Measurements from ENCODE around the gene GMEB2. TPM values are rescaled to one million over a fixed set of nuclear protein-coding genes. Genes with fewer than 3 reads are reported as not detected.

Gene GMEB2
- polyA plus RNA-seq, 1 experiment, result 6.3 TPM

DNA sequence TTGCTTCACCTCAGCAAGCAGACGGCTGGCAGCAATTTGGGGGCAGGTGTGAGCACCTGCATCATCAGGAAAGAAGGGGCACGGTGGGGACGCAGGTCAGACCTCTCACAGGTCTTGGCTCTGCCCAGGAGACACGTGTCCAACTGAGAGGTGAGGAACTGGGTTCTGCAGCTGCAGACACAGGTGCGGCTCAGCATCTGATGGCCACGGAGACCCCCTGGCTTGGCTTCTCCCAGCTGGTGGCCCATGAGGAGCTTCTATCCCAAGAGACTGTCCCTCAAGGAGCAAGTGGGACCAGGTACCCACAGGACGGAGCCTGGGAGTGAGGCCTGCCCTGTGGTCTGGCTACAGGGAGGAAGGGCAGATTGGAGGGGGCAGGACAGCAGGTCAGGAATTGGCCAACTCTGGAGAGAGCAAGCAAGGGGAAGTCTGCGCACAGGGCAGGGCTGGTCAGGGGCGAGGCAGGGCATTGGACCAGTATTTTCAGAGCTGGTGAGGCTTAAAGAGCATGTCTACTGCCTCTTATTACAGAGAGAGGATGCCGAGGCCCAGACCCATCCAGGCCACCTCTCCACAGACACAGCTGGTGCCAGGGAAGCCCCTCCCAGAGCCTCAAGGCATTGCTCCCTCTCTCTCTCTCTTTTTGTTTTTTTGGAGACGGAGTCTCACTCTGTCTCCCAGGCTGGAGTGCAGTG, 22.1 kb upstream of the GMEB2 start:
- Histone ChIP-seq H3K27me3 (ENCODE audit: control insufficient read depth, insufficient read depth, low read length) (no peaks in the 10 kb centered on the region), H3K9me3 (ENCODE audit: control insufficient read depth, insufficient read depth, low read length) (no peaks in the 10 kb centered on the region; the same call in 1 of the 2 replicates), H3K4me3 (ENCODE audit: low read depth, low read length) (no peak overlapping the region), H3K27ac (ENCODE audit: low read depth, low read length) (no peak overlapping the region)
- TF ChIP-seq, protein P1, sequence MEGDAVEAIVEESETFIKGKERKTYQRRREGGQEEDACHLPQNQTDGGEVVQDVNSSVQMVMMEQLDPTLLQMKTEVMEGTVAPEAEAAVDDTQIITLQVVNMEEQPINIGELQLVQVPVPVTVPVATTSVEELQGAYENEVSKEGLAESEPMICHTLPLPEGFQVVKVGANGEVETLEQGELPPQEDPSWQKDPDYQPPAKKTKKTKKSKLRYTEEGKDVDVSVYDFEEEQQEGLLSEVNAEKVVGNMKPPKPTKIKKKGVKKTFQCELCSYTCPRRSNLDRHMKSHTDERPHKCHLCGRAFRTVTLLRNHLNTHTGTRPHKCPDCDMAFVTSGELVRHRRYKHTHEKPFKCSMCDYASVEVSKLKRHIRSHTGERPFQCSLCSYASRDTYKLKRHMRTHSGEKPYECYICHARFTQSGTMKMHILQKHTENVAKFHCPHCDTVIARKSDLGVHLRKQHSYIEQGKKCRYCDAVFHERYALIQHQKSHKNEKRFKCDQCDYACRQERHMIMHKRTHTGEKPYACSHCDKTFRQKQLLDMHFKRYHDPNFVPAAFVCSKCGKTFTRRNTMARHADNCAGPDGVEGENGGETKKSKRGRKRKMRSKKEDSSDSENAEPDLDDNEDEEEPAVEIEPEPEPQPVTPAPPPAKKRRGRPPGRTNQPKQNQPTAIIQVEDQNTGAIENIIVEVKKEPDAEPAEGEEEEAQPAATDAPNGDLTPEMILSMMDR (IDR thresholded peaks at IDR 0.05; ENCODE audit: low read depth, low read length), result no peak
- POLR2A ChIA-PET, result interaction anchor here (0.6 to 0.7 kb wide), 2 partner anchors 48 to 363 kb away, joined by 3 to 8 read pairs; no protein-coding TSS in a partner anchor
- CTCF ChIA-PET, result no interaction called here
- no peak for DNase-seq (ENCODE audit: low read depth, low spot score)

DNA sequence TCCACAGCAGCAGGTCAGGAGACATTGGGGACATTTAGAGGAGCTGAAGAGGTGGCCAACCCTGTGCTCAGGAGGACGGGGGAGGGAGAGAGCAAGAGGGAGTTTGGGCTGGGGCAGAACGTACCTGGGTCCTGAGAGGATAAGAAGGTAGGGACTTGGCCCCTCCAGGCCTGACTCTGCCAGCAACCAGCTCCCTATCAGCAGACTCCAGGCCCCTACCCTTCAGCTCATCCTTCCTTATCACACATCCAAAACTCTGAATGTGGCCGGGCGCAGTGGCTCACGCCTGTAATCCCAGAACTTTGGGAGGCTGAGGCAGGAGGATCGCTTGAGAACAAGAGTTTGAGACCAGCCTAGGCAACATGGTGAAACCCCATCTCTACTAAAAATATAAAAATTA, 21.3 kb upstream of the GMEB2 start:
- ChIA-PET CTCF (interaction anchor here (0.8 kb wide), 1 partner anchor 110 kb away, joined by 3 read pairs; no protein-coding TSS in a partner anchor), POLR2A (interaction anchor here (0.6 kb wide), 1 partner anchor 49 kb away, joined by 3 read pairs; no protein-coding TSS in a partner anchor)
- H3K27ac ChIP-seq (ENCODE audit: low read depth, low read length), result no peak overlapping the region
- no peak for DNase-seq (ENCODE audit: low read depth, low spot score)
- TF ChIP-seq, protein P1 (IDR thresholded peaks at IDR 0.05; ENCODE audit: low read depth, low read length), result no peak
- no peak overlapping the region for H3K4me3 ChIP-seq (ENCODE audit: low read depth, low read length)
- H3K27me3 ChIP-seq (ENCODE audit: control insufficient read depth, insufficient read depth, low read length), result no peaks in the 10 kb centered on the region
- no peaks in the 10 kb centered on the region; the same call in 1 of the 2 replicates for H3K9me3 ChIP-seq (ENCODE audit: control insufficient read depth, insufficient read depth, low read length)

DNA sequence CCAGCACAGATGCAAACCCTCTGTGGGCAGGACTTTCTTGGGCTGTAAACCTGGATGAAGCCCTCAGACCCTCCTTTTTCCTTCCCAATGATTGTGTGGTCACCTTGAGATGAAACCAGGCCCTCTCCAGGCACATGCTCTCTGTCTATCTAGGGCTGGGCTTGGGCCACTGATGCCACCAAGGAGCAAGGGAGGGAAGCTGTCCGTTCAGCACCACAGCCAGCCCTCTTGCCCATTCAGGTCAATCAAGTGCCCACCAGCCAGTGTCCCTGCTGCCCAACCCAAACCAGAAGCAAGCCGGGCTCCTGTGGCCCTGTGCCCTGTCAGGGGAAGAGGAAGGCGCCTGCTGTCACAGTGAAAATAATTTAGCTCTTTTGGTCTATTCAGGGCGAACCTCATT, 18.3 kb upstream of the GMEB2 start:
- TF ChIP-seq, protein P1 (IDR thresholded peaks at IDR 0.05; ENCODE audit: low read depth, low read length), result no peak
- Histone ChIP-seq H3K27ac (ENCODE audit: low read depth, low read length) (no peak overlapping the region), H3K9me3 (ENCODE audit: control insufficient read depth, insufficient read depth, low read length) (no peaks in the 10 kb centered on the region; the same call in 1 of the 2 replicates), H3K4me3 (ENCODE audit: low read depth, low read length) (no peak overlapping the region), H3K27me3 (ENCODE audit: control insufficient read depth, insufficient read depth, low read length) (no peaks in the 10 kb centered on the region)
- ChIA-PET CTCF (interaction anchor here (0.6 kb wide), 1 partner anchor 107 kb away, joined by 3 read pairs; no protein-coding TSS in a partner anchor), POLR2A (no interaction called here)
- no peak for DNase-seq (ENCODE audit: low read depth, low spot score)

DNA sequence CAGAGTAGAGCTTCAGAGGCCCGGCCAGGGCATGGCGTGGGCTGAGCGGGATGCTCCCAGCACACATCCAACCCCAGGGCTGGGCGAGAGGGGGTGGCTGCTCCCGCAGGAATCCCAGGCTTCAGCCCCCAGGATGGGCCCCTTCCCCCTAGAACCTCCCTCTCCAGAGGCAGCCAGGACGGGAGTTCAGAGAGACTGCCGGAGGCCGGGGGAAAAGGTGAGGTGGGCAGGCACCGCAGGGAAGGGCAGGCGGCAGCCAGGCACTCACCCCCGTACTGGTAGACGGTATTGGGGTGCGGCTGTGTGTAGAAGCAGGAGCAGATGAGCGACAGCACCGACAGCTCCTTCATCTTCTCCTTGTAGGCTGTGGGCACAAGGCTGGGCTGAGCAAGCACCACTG, 17.0 kb upstream of the GMEB2 start:
- ChIA-PET CTCF (no interaction called here), POLR2A (no interaction called here)
- Histone ChIP-seq H3K27me3 (ENCODE audit: control insufficient read depth, insufficient read depth, low read length) (no peaks in the 10 kb centered on the region), H3K27ac (ENCODE audit: low read depth, low read length) (no peak overlapping the region), H3K4me3 (ENCODE audit: low read depth, low read length) (no peak overlapping the region), H3K9me3 (ENCODE audit: control insufficient read depth, insufficient read depth, low read length) (no peaks in the 10 kb centered on the region; the same call in 1 of the 2 replicates)
- TF ChIP-seq, protein P1 (IDR thresholded peaks at IDR 0.05; ENCODE audit: low read depth, low read length), result no peak
- DNase-seq (ENCODE audit: low read depth, low spot score), result no peak

DNA sequence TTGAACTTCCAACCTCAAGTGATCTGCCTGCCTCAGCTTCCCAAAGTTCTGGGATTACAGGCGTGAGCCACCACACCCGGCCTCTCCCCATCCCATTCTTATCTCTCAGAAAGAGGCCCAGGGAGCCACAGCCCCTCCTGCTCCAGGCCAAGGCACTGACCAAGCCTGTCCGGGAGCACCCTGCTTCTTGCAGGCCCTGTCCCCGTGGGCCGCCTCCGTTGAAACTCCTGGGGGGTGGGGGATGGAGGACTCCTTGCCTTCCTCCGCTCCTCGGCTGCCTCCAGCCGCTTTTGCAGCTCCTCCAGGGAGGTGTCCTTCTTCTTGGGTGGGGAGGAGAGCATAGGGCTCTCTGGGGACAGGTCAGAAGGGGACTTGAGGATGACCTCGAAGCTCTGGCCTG, 16.6 kb upstream of the GMEB2 start:
- TF ChIP-seq, protein P1 (IDR thresholded peaks at IDR 0.05; ENCODE audit: low read depth, low read length), result no peak
- ChIA-PET CTCF (no interaction called here), POLR2A (no interaction called here)

More for the DNA sequence above, 16.6 kb upstream of the GMEB2 start:
- DNase-seq (ENCODE audit: low read depth, low spot score), result no peak
- H3K27me3 ChIP-seq (ENCODE audit: control insufficient read depth, insufficient read depth, low read length), result no peaks in the 10 kb centered on the region
- H3K27ac ChIP-seq (ENCODE audit: low read depth, low read length), result no peak overlapping the region
- H3K4me3 ChIP-seq (ENCODE audit: low read depth, low read length), result no peak overlapping the region
- H3K9me3 ChIP-seq (ENCODE audit: control insufficient read depth, insufficient read depth, low read length), result no peaks in the 10 kb centered on the region; the same call in 1 of the 2 replicates
